GM23338 (cell line): ENCODE results near the gene ZNF865. TPM values are rescaled to one million over a fixed set of nuclear protein-coding genes. Genes with fewer than 3 reads are reported as not detected.
A peak's percentile ranks its signal among the peaks of the same experiment; 100 is the strongest.

Source experiments
- ATAC-seq: fragments of 200-7000 bp; cut with Tn5 transposase; 3 replicates; pipeline ENCODE4 v1.9.1; 2020
- DNase-seq: peaks from one replicate; pipeline ENCODE4 v3.0.0-alpha.2; 2015; ENCODE audit warnings: low spot score
- H2AFZ ChIP-seq: fragments of 200-600 bp; sonication (generic); 2 replicates; pipeline ENCODE4 v1.8.0; 2016; ENCODE audit warnings: antibody characterized with exemption, mild to moderate bottlenecking, moderate library complexity
- H3F3A ChIP-seq: fragments of 200-600 bp; sonication (generic); replicated peaks from 2 replicates; pipeline ENCODE4 v1.8.0; 2017; ENCODE audit warnings: antibody characterized with exemption, mixed run types, low read depth
- H3K27ac ChIP-seq: fragments of 200-600 bp; sonication (generic); 2 replicates; pipeline ENCODE4 v1.6.1; 2016; ENCODE audit warnings: low read depth
- H3K27me3 ChIP-seq: fragments of 200-600 bp; sonication (generic); 2 replicates; pipeline ENCODE4 v1.8.0; 2016; ENCODE audit warnings: mild to moderate bottlenecking, mixed run types, moderate library complexity; ENCODE audit not compliant: insufficient read depth
- H3K36me3 ChIP-seq: fragments of 200-600 bp; sonication (generic); 2 replicates; pipeline ENCODE4 v1.8.0; 2016; ENCODE audit warnings: mild to moderate bottlenecking; ENCODE audit not compliant: insufficient read depth
- H3K4me1 ChIP-seq: fragments of 200-600 bp; sonication (generic); 2 replicates; pipeline ENCODE4 v1.8.0; 2016; ENCODE audit warnings: mild to moderate bottlenecking, moderate library complexity; ENCODE audit not compliant: insufficient read depth
- H3K4me2 ChIP-seq: fragments of 200-600 bp; sonication (generic); 2 replicates; pipeline ENCODE4 v1.7.1; 2017; ENCODE audit warnings: mixed run types
- H3K4me3 ChIP-seq: fragments of 200-600 bp; sonication (generic); 2 replicates; pipeline ENCODE4 v1.6.1; 2016; ENCODE audit warnings: mixed run types
- H3K79me2 ChIP-seq: fragments of 200-600 bp; sonication (generic); replicated peaks from 2 replicates; pipeline ENCODE4 v1.8.0; 2017; ENCODE audit warnings: mild to moderate bottlenecking; ENCODE audit not compliant: insufficient read depth
- H3K9me2 ChIP-seq: fragments of 200-600 bp; sonication (generic); 2 replicates; pipeline ENCODE4 v1.8.0; 2017; ENCODE audit not compliant: insufficient read depth
- H4K20me1 ChIP-seq: fragments of 200-600 bp; sonication (generic); replicated peaks from 2 replicates; pipeline ENCODE4 v1.8.0; 2017; ENCODE audit warnings: mild to moderate bottlenecking; ENCODE audit not compliant: insufficient read depth
- H3K27ac Mint-ChIP-seq: 2 replicates; pipeline ENCODE4 v1.8.0; 2020; ENCODE audit warnings: inconsistent platforms, mild to moderate bottlenecking, moderate library complexity, mixed read lengths
- H3K27me3 Mint-ChIP-seq: 3 replicates; pipeline ENCODE4 v1.8.0; 2022; ENCODE audit warnings: low read depth, mild to moderate bottlenecking, moderate library complexity, mixed read lengths, inconsistent platforms; ENCODE audit not compliant: insufficient read depth, poor library complexity
- H3K36me3 Mint-ChIP-seq: 3 replicates; pipeline ENCODE4 v1.8.0; 2021; ENCODE audit warnings: low read depth, mild to moderate bottlenecking, inconsistent platforms, moderate library complexity, mixed read lengths
- H3K4me1 Mint-ChIP-seq: 3 replicates; pipeline ENCODE4 v1.8.0; 2020; ENCODE audit warnings: mild to moderate bottlenecking, inconsistent platforms, mixed read lengths
- H3K4me3 Mint-ChIP-seq: 3 replicates; pipeline ENCODE4 v1.8.0; 2021; ENCODE audit warnings: moderate library complexity, mild to moderate bottlenecking, inconsistent platforms, mixed read lengths
- H3K9me3 Mint-ChIP-seq: 3 replicates; pipeline ENCODE4 v1.8.0; 2020; ENCODE audit warnings: moderate library complexity, mild to moderate bottlenecking, inconsistent platforms, mixed read lengths
- CREB1 ChIP-seq: fragments of 250-450 bp; sonication (Bioruptor Pico); IDR thresholded peaks from 2 replicates; pipeline ENCODE4 v1.5.0; 2020; ENCODE audit warnings: low read depth, mild to moderate bottlenecking, moderate library complexity
- ETS1 ChIP-seq: IDR thresholded peaks from 2 replicates; pipeline ENCODE4 v1.6.1; 2016; ENCODE audit warnings: antibody characterized with exemption
- EZH2 ChIP-seq: fragments of 200-600 bp; sonication (generic); IDR thresholded peaks from one replicate; pipeline ENCODE4 v1.8.0; 2017; ENCODE audit warnings: antibody characterized with exemption, mild to moderate bottlenecking, low read depth; ENCODE audit not compliant: unreplicated experiment
- EZH2phosphoT487 ChIP-seq: fragments of 200-600 bp; sonication (generic); IDR thresholded peaks from one replicate; pipeline ENCODE4 v1.8.1; 2018; ENCODE audit warnings: antibody characterized with exemption; ENCODE audit not compliant: unreplicated experiment
- JUNB ChIP-seq: IDR thresholded peaks from one replicate; pipeline ENCODE4 v1.6.1; 2016; ENCODE audit warnings: antibody characterized with exemption; ENCODE audit not compliant: unreplicated experiment
- STAT1 ChIP-seq: IDR thresholded peaks from one replicate; pipeline ENCODE4 v1.6.1; 2016; ENCODE audit warnings: antibody characterized with exemption; ENCODE audit not compliant: unreplicated experiment
- ZNF331 ChIP-seq: fragments of 250-450 bp; sonication (Bioruptor Pico); IDR thresholded peaks from 2 replicates; pipeline ENCODE4 v1.5.0; 2020; ENCODE audit warnings: low read depth, mild to moderate bottlenecking, moderate library complexity
- polyA plus RNA-seq: library from polyadenylated mRNA; unstranded; fragments of >200 nt; fragmentation: Nextera tagmentation; extraction: Ambion mirVana; gene quantifications from 2 replicates; pipeline ENCODE4 v1.2.1, GENCODE V29; 2016
- total RNA-seq: library from RNA; depleted of rRNA; stranded (reverse); fragments of >200 nt; shearing (Covaris generic); gene quantifications from 2 replicates; pipeline ENCODE4 v1.2.3, GENCODE V29; 2014
- TF ChIP-seq, protein P1 (sequence below), 2 experiments: fragments of 200-600 bp in 1 of 2; sonication (generic) in 1 of 2; conservative IDR thresholded peaks; 2 replicates each; pipeline versions ENCODE4 v1.5.1 to v1.6.1; 2016 to 2017; ENCODE audit warnings: antibody characterized with exemption in 2 of 2, low read depth in 2 of 2, mild to moderate bottlenecking in 2 of 2, moderate library complexity in 1 of 2
- TF ChIP-seq, protein P2 (sequence below): fragments of 250-450 bp; sonication (Bioruptor Pico); IDR thresholded peaks from 2 replicates; pipeline ENCODE4 v1.5.0; 2020; ENCODE audit warnings: mild to moderate bottlenecking, moderate library complexity

Gene ZNF865
- total and polyA plus RNA-seq, 2 experiments from 2014 or later = 2.2 to 12.1 TPM

- Histone ChIP-seq H3K9me2 (0 out of 2 replicates have a peak, but pooled peaks cover 3% of the 10 kb centered on the region), H3K79me2 (peaks cover 34% of the 10 kb centered on the region), H3F3A (peaks cover 25% of the 10 kb centered on the region), H3K36me3 (no peaks in the 10 kb centered on the region), H3K27me3 (no peaks in the 10 kb centered on the region), H2AFZ (peak within 1 kb of the TSS; percentile 66; the same call in 1 of the 2 replicates), H4K20me1 (peaks cover 5% of the 10 kb centered on the region; the same call in 1 of the 2 replicates), H3K4me2 (peak within 1 kb of the TSS; percentile 96), H3K4me1 (peaks cover 4% of the 10 kb centered on the region), H3K27ac (peak within 1 kb of the TSS; percentile 84), H3K4me3 (peak within 1 kb of the TSS; percentile 89)
- peak within 1 kb of the TSS; percentile 91 for H3K27ac Mint-ChIP-seq
- H3K27me3 Mint-ChIP-seq = peaks cover 40% of the 10 kb centered on the region
- H3K4me1 Mint-ChIP-seq = peaks cover 25% of the 10 kb centered on the region
- no peak for TF ChIP-seq EZH2phosphoT487
- ATAC-seq (peak; percentile 57), DNase-seq (peak; percentile 75)
- H3K4me3 Mint-ChIP-seq = peak within 1 kb of the TSS; percentile 84
- peaks cover 39% of the 10 kb centered on the region for H3K36me3 Mint-ChIP-seq
- peaks cover 8% of the 10 kb centered on the region for H3K9me3 Mint-ChIP-seq
These were observed 35.4 kb downstream of the ZNF865 start, which contains the start of gene ZNF580 for GRCh38 chr19:55640577-55641425. Gene ZNF580, plus strand, starts transcription at chr19:55641002. Its CDS starts 1,507 bp downstream, at chr19:55642509.

GRCh38 chr19:55641426-55642152 lies 36.1 kb downstream of the ZNF865 start:
- no peaks in the 10 kb centered on the region; the same call in 1 of the 2 replicates for H3K4me1 ChIP-seq
- Mint-ChIP-seq H3K9me3 (peaks cover 8% of the 10 kb centered on the region), H3K36me3 (peaks cover 45% of the 10 kb centered on the region), H3K27ac (peak overlapping the region; percentile 91), H3K27me3 (peaks cover 39% of the 10 kb centered on the region), H3K4me3 (peak overlapping the region; percentile 84), H3K4me1 (peaks cover 17% of the 10 kb centered on the region)
- peaks cover 35% of the 10 kb centered on the region for H3K79me2 ChIP-seq
- peak overlapping the region; percentile 96 for H3K4me2 ChIP-seq
- no peaks in the 10 kb centered on the region for H3K27me3 ChIP-seq
- no peak for TF ChIP-seq ZNF331 (CRISPR knock-in tag)
- no peak for TF ChIP-seq JUNB
- TF ChIP-seq STAT1 = no peak
- TF ChIP-seq EZH2 = no peak
- TF ChIP-seq EZH2phosphoT487 = no peak
- no peak for TF ChIP-seq ETS1
- TF ChIP-seq, protein P1, sequence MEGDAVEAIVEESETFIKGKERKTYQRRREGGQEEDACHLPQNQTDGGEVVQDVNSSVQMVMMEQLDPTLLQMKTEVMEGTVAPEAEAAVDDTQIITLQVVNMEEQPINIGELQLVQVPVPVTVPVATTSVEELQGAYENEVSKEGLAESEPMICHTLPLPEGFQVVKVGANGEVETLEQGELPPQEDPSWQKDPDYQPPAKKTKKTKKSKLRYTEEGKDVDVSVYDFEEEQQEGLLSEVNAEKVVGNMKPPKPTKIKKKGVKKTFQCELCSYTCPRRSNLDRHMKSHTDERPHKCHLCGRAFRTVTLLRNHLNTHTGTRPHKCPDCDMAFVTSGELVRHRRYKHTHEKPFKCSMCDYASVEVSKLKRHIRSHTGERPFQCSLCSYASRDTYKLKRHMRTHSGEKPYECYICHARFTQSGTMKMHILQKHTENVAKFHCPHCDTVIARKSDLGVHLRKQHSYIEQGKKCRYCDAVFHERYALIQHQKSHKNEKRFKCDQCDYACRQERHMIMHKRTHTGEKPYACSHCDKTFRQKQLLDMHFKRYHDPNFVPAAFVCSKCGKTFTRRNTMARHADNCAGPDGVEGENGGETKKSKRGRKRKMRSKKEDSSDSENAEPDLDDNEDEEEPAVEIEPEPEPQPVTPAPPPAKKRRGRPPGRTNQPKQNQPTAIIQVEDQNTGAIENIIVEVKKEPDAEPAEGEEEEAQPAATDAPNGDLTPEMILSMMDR (conservative IDR thresholded peaks at IDR 0.05; ENCODE audit: low read depth in 2 of 2) = no peak
- TF ChIP-seq CREB1 (CRISPR knock-in tag) = no peak
- TF ChIP-seq, protein P2, sequence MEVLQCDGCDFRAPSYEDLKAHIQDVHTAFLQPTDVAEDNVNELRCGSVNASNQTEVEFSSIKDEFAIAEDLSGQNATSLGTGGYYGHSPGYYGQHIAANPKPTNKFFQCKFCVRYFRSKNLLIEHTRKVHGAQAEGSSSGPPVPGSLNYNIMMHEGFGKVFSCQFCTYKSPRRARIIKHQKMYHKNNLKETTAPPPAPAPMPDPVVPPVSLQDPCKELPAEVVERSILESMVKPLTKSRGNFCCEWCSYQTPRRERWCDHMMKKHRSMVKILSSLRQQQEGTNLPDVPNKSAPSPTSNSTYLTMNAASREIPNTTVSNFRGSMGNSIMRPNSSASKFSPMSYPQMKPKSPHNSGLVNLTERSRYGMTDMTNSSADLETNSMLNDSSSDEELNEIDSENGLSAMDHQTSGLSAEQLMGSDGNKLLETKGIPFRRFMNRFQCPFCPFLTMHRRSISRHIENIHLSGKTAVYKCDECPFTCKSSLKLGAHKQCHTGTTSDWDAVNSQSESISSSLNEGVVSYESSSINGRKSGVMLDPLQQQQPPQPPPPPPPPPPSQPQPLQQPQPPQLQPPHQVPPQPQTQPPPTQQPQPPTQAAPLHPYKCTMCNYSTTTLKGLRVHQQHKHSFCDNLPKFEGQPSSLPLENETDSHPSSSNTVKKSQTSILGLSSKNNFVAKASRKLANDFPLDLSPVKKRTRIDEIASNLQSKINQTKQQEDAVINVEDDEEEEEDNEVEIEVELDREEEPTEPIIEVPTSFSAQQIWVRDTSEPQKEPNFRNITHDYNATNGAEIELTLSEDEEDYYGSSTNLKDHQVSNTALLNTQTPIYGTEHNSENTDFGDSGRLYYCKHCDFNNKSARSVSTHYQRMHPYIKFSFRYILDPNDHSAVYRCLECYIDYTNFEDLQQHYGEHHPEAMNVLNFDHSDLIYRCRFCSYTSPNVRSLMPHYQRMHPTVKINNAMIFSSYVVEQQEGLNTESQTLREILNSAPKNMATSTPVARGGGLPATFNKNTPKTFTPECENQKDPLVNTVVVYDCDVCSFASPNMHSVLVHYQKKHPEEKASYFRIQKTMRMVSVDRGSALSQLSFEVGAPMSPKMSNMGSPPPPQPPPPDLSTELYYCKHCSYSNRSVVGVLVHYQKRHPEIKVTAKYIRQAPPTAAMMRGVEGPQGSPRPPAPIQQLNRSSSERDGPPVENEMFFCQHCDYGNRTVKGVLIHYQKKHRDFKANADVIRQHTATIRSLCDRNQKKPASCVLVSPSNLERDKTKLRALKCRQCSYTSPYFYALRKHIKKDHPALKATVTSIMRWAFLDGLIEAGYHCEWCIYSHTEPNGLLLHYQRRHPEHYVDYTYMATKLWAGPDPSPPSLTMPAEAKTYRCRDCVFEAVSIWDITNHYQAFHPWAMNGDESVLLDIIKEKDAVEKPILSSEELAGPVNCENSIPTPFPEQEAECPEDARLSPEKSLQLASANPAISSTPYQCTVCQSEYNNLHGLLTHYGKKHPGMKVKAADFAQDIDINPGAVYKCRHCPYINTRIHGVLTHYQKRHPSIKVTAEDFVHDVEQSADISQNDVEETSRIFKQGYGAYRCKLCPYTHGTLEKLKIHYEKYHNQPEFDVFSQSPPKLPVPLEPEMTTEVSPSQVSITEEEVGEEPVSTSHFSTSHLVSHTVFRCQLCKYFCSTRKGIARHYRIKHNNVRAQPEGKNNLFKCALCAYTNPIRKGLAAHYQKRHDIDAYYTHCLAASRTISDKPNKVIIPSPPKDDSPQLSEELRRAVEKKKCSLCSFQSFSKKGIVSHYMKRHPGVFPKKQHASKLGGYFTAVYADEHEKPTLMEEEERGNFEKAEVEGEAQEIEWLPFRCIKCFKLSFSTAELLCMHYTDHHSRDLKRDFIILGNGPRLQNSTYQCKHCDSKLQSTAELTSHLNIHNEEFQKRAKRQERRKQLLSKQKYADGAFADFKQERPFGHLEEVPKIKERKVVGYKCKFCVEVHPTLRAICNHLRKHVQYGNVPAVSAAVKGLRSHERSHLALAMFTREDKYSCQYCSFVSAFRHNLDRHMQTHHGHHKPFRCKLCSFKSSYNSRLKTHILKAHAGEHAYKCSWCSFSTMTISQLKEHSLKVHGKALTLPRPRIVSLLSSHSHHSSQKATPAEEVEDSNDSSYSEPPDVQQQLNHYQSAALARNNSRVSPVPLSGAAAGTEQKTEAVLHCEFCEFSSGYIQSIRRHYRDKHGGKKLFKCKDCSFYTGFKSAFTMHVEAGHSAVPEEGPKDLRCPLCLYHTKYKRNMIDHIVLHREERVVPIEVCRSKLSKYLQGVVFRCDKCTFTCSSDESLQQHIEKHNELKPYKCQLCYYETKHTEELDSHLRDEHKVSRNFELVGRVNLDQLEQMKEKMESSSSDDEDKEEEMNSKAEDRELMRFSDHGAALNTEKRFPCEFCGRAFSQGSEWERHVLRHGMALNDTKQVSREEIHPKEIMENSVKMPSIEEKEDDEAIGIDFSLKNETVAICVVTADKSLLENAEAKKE (CRISPR knock-in tag) = no peak
- no peaks in the 10 kb centered on the region for H3K36me3 ChIP-seq
- 0 out of 2 replicates have a peak, but pooled peaks cover 3% of the 10 kb centered on the region for H3K9me2 ChIP-seq
- H3K4me3 ChIP-seq = peak overlapping the region; percentile 89
- H2AFZ ChIP-seq = no peak overlapping the region
- peaks cover 26% of the 10 kb centered on the region for H3F3A ChIP-seq
- ATAC-seq (peak; percentile 2), DNase-seq (peak; percentile 67)
- peak overlapping the region; percentile 84 for H3K27ac ChIP-seq
- H4K20me1 ChIP-seq = peaks cover 2% of the 10 kb centered on the region; the same call in 1 of the 2 replicates
